MM.1S (cell line): ENCODE data around the gene ADAMTS2.

Source experiments
- DNase-seq: peaks from one replicate; pipeline ENCODE4 v3.0.0-alpha.2; 2015
- H2AFZ ChIP-seq: fragments of 300-600 bp; sonication (generic); 2 replicates; pipeline ENCODE4 v1.6.0; 2016; ENCODE audit warnings: antibody characterized with exemption, low read length
- H3F3A ChIP-seq: fragments of 300-600 bp; sonication (generic); 2 replicates; pipeline ENCODE4 v1.6.1; 2016; ENCODE audit warnings: mild to moderate bottlenecking, antibody characterized with exemption, low read length, moderate library complexity, mixed read lengths; ENCODE audit not compliant: insufficient read depth
- H3K27ac ChIP-seq: fragments of 300-600 bp; sonication (generic); 2 replicates; pipeline ENCODE4 v1.5.1; 2016; ENCODE audit warnings: mild to moderate bottlenecking, low read length
- H3K27me3 ChIP-seq: fragments of 300-600 bp; sonication (generic); replicated peaks from 2 replicates; pipeline ENCODE4 v1.6.0; 2016; ENCODE audit warnings: low read length; ENCODE audit not compliant: insufficient read depth
- H3K36me3 ChIP-seq: fragments of 300-600 bp; sonication (generic); replicated peaks from 2 replicates; pipeline ENCODE4 v1.6.1; 2016; ENCODE audit warnings: mild to moderate bottlenecking, low read length, mixed read lengths; ENCODE audit not compliant: insufficient read depth
- H3K4me1 ChIP-seq: fragments of 300-600 bp; sonication (generic); 2 replicates; pipeline ENCODE4 v1.6.1; 2016; ENCODE audit warnings: low read length, mixed read lengths
- H3K4me2 ChIP-seq: fragments of 300-600 bp; sonication (generic); 2 replicates; pipeline ENCODE4 v1.6.0; 2016; ENCODE audit warnings: low read depth, low read length
- H3K4me3 ChIP-seq: fragments of 300-600 bp; sonication (generic); 2 replicates; pipeline ENCODE4 v1.5.1; 2016; ENCODE audit warnings: low read length, mixed read lengths
- H3K79me2 ChIP-seq: fragments of 300-600 bp; sonication (generic); 2 replicates; pipeline ENCODE4 v1.6.1; 2016; ENCODE audit warnings: mixed run types, low read length, mixed read lengths
- H3K9ac ChIP-seq: fragments of 300-600 bp; sonication (generic); 2 replicates; pipeline ENCODE4 v1.6.1; 2016; ENCODE audit warnings: low read length, mixed read lengths
- H3K9me2 ChIP-seq: fragments of 300-600 bp; sonication (generic); replicated peaks from 2 replicates; pipeline ENCODE4 v1.6.1; 2016; ENCODE audit warnings: mild to moderate bottlenecking, low read length, mixed read lengths; ENCODE audit not compliant: insufficient read depth
- H3K9me3 ChIP-seq: fragments of 300-600 bp; sonication (generic); replicated peaks from 2 replicates; pipeline ENCODE4 v1.6.1; 2016; ENCODE audit warnings: mild to moderate bottlenecking, low read length, mixed read lengths; ENCODE audit not compliant: insufficient read depth
- H4K20me1 ChIP-seq: fragments of 300-600 bp; sonication (generic); 2 replicates; pipeline ENCODE4 v1.6.1; 2016; ENCODE audit warnings: mild to moderate bottlenecking, low read length, moderate library complexity, mixed read lengths; ENCODE audit not compliant: insufficient read depth
- CTCF ChIP-seq: fragments of 300-600 bp; sonication (generic); IDR thresholded peaks from 2 replicates; pipeline ENCODE4 v1.5.1; 2016; ENCODE audit warnings: antibody characterized with exemption, low read length, mixed read lengths
- EZH2 ChIP-seq: fragments of 300-600 bp; sonication (generic); optimal IDR thresholded peaks from 2 replicates; pipeline ENCODE3; 2017; ENCODE audit warnings: low read depth, mild to moderate bottlenecking, antibody characterized with exemption, low read length, mixed read lengths
- EZH2phosphoT487 ChIP-seq: fragments of 300-600 bp; sonication (generic); IDR thresholded peaks from 2 replicates; pipeline ENCODE4 v1.6.1; 2018; ENCODE audit warnings: antibody characterized with exemption, low read length

ADAMTS2 gene

GRCh38 chr5:179180921-179181645, 164.2 kb downstream of the ADAMTS2 start:
- Histone ChIP-seq H3K9ac (no peak overlapping the region), H3F3A (no peaks in the 10 kb centered on the region), H3K27me3 (peaks cover 9% of the 10 kb centered on the region; the same call in 1 of the 2 replicates), H3K4me1 (no peaks in the 10 kb centered on the region), H4K20me1 (no peaks in the 10 kb centered on the region), H3K79me2 (no peaks in the 10 kb centered on the region), H3K9me3 (no peaks in the 10 kb centered on the region), H3K4me2 (no peak overlapping the region), H3K9me2 (no peaks in the 10 kb centered on the region), H2AFZ (no peak overlapping the region), H3K36me3 (no peaks in the 10 kb centered on the region), H3K27ac (no peak overlapping the region), H3K4me3 (no peak overlapping the region)
- no peak for DNase-seq
- TF ChIP-seq EZH2phosphoT487: no peak
- TF ChIP-seq EZH2: no peak
- TF ChIP-seq CTCF: no peak

DNA sequence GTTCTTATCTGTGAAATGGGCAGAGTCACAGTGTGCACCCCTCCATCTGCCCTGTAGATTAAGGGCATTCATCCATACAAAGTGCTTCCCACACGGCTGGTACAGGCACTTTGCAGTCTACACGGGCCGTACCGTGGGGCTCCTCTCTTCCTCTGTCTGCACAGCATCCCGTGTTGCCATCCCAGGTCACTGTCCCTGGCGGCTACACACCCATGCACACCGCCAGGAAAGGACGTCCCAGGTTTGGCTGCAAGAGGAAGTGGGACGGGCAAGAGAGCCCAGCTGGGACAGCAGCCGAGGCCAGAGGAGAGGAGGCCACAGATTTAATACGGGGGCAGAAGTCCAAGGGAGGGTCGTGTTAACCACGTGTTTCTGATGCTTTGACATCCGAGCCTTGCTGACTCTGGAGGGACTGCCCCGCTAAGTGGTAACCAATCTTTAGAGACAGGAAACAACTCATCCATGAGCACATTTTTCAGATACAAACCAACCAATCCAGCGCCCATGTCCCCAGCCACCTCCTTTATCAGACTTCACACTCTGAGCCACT, 165.1 kb downstream of the ADAMTS2 start:
- no peak overlapping the region for H2AFZ ChIP-seq
- H3K4me3 ChIP-seq: no peak overlapping the region
- H3K79me2 ChIP-seq: no peaks in the 10 kb centered on the region
- H3K36me3 ChIP-seq: no peaks in the 10 kb centered on the region
- DNase-seq: no peak
- no peak overlapping the region for H3K4me2 ChIP-seq
- H3F3A ChIP-seq: no peaks in the 10 kb centered on the region
- TF ChIP-seq EZH2 (no peak), EZH2phosphoT487 (no peak), CTCF (no peak)
- no peak overlapping the region for H3K9ac ChIP-seq
- no peaks in the 10 kb centered on the region for H3K4me1 ChIP-seq
- H3K9me2 ChIP-seq: no peaks in the 10 kb centered on the region
- H4K20me1 ChIP-seq: no peaks in the 10 kb centered on the region
- no peaks in the 10 kb centered on the region for H3K9me3 ChIP-seq
- H3K27ac ChIP-seq: no peak overlapping the region
- H3K27me3 ChIP-seq: peaks cover 15% of the 10 kb centered on the region; the same call in 1 of the 2 replicates

- H3K27me3 ChIP-seq: peaks cover 15% of the 10 kb centered on the region; the same call in 1 of the 2 replicates
- H3F3A ChIP-seq: no peaks in the 10 kb centered on the region
- no peak overlapping the region for H3K4me3 ChIP-seq
- H3K4me2 ChIP-seq: no peak overlapping the region
- TF ChIP-seq CTCF: no peak
- TF ChIP-seq EZH2: no peak
- TF ChIP-seq EZH2phosphoT487: no peak
- H4K20me1 ChIP-seq: no peaks in the 10 kb centered on the region
- no peak overlapping the region for H3K27ac ChIP-seq
- no peak overlapping the region for H3K9ac ChIP-seq
- H3K4me1 ChIP-seq: no peaks in the 10 kb centered on the region
- no peak for DNase-seq
- H3K36me3 ChIP-seq: no peaks in the 10 kb centered on the region
- no peaks in the 10 kb centered on the region for H3K9me2 ChIP-seq
- H2AFZ ChIP-seq: no peak overlapping the region
- no peaks in the 10 kb centered on the region for H3K79me2 ChIP-seq
- H3K9me3 ChIP-seq: no peaks in the 10 kb centered on the region
Observed at GRCh38 chr5:179177711-179178575, 167.3 kb downstream of the ADAMTS2 start.
